OCI-LY3 (cell line): Measurements from ENCODE around the gene BUB3.

Source experiments
- H2AFZ ChIP-seq: fragments of 200-600, 300-600 bp; shearing (Covaris generic); 2 replicates; pipeline ENCODE4 v1.6.0; 2014; ENCODE audit warnings: antibody characterized with exemption, low read depth, low read length
- H3K27ac ChIP-seq: fragments of 200-600, 300-600 bp; sonication (generic); 2 replicates; pipeline ENCODE4 v1.5.1; 2014; ENCODE audit warnings: mild to moderate bottlenecking, low read length, moderate library complexity, mixed read lengths
- H3K27me3 ChIP-seq: fragments of 200-600, 300-600 bp; sonication (generic); 2 replicates; pipeline ENCODE4 v1.6.1; 2014; ENCODE audit warnings: low read depth, low read length, mixed read lengths
- H3K36me3 ChIP-seq: fragments of 200-600, 300-600 bp; sonication (generic); replicated peaks from 2 replicates; pipeline ENCODE3; 2014; ENCODE audit warnings: low read depth, low read length, mixed read lengths
- H3K4me1 ChIP-seq: fragments of 300-600, 200-600 bp; sonication (generic); 2 replicates; pipeline ENCODE4 v1.6.1; 2014; ENCODE audit warnings: low read length, mixed read lengths
- H3K4me2 ChIP-seq: fragments of 200-600, 300-600 bp; sonication (generic); 2 replicates; pipeline ENCODE4 v1.6.1; 2014; ENCODE audit warnings: low read length, mixed read lengths
- H3K4me3 ChIP-seq: fragments of 300-600, 200-600 bp; sonication (generic); 2 replicates; pipeline ENCODE4 v1.5.1; 2014; ENCODE audit warnings: antibody characterized with exemption, mild to moderate bottlenecking, low read length, moderate library complexity
- H3K79me2 ChIP-seq: fragments of 300-600, 200-600 bp; shearing (Covaris generic); 2 replicates; pipeline ENCODE4 v1.6.1; 2014; ENCODE audit warnings: mild to moderate bottlenecking, low read length, mixed read lengths
- H3K9ac ChIP-seq: fragments of 300-600, 200-600 bp; shearing (Covaris generic); 2 replicates; pipeline ENCODE4 v1.6.0; 2014; ENCODE audit warnings: mild to moderate bottlenecking, low read length, moderate library complexity
- H3K9me3 ChIP-seq: fragments of 200-600, 300-600 bp; shearing (Covaris generic); 2 replicates; pipeline ENCODE4 v1.6.1; 2014; ENCODE audit warnings: low read length, mixed read lengths; ENCODE audit not compliant: insufficient read depth
- H4K20me1 ChIP-seq: fragments of 200-600, 300-600 bp; sonication (generic); 2 replicates; pipeline ENCODE4 v1.6.1; 2016; ENCODE audit warnings: low read length, mixed read lengths; ENCODE audit not compliant: insufficient read depth
- CTCF ChIP-seq: fragments of 200-600, 300-600 bp; sonication (generic); IDR thresholded peaks from 2 replicates; pipeline ENCODE4 v1.5.1; 2014; ENCODE audit warnings: antibody characterized with exemption, low read length, low read depth
- EZH2phosphoT487 ChIP-seq: fragments of 200-600 bp; shearing (Covaris generic); IDR thresholded peaks from 2 replicates; pipeline ENCODE4 v1.6.1; 2018; ENCODE audit warnings: antibody characterized with exemption, mixed run types, low read depth

Gene BUB3

GRCh38 chr10:123156078-123156477 lies 1.9 kb downstream of the BUB3 start:
- Histone ChIP-seq H3K27me3 (no peaks in the 10 kb centered on the region), H2AFZ (no peak overlapping the region), H4K20me1 (peaks cover 44% of the 10 kb centered on the region), H3K4me2 (peak overlapping the region; percentile 95), H3K9ac (no peak overlapping the region), H3K9me3 (no peaks in the 10 kb centered on the region), H3K27ac (no peak overlapping the region), H3K4me3 (peak overlapping the region; percentile 99), H3K79me2 (peaks cover 69% of the 10 kb centered on the region), H3K4me1 (peaks cover 53% of the 10 kb centered on the region), H3K36me3 (peaks cover 60% of the 10 kb centered on the region)
- no peak for TF ChIP-seq EZH2phosphoT487

- H2AFZ ChIP-seq, result no peak overlapping the region
- TF ChIP-seq CTCF (no peak), EZH2phosphoT487 (no peak)
- H4K20me1 ChIP-seq, result peaks cover 50% of the 10 kb centered on the region
- no peaks in the 10 kb centered on the region for H3K9me3 ChIP-seq
- H3K79me2 ChIP-seq, result peaks cover 79% of the 10 kb centered on the region
- H3K36me3 ChIP-seq, result peaks cover 69% of the 10 kb centered on the region
- H3K27ac ChIP-seq, result no peak overlapping the region
- peak overlapping the region; percentile 95; the same call in 1 of the 2 replicates for H3K4me2 ChIP-seq
- H3K4me3 ChIP-seq, result no peak overlapping the region
- no peak overlapping the region for H3K9ac ChIP-seq
- no peaks in the 10 kb centered on the region for H3K27me3 ChIP-seq
- H3K4me1 ChIP-seq, result peaks cover 54% of the 10 kb centered on the region
Observed at GRCh38 chr10:123157210-123157609, 3.0 kb downstream of the BUB3 start.

- Histone ChIP-seq H3K27me3 (no peaks in the 10 kb centered on the region), H2AFZ (no peak overlapping the region), H3K4me2 (no peak overlapping the region), H3K4me1 (peaks cover 50% of the 10 kb centered on the region), H3K36me3 (peaks cover 82% of the 10 kb centered on the region), H3K4me3 (no peak overlapping the region), H4K20me1 (peaks cover 50% of the 10 kb centered on the region), H3K9ac (no peak overlapping the region), H3K27ac (no peak overlapping the region), H3K9me3 (no peaks in the 10 kb centered on the region), H3K79me2 (peaks cover 93% of the 10 kb centered on the region)
- TF ChIP-seq CTCF (no peak), EZH2phosphoT487 (no peak)
Observed at GRCh38 chr10:123158682-123159081, 4.5 kb downstream of the BUB3 start.

- H3K36me3 ChIP-seq, result peaks cover 89% of the 10 kb centered on the region
- H3K9me3 ChIP-seq, result no peaks in the 10 kb centered on the region
- peaks cover 97% of the 10 kb centered on the region for H3K79me2 ChIP-seq
- no peak for TF ChIP-seq EZH2phosphoT487
- TF ChIP-seq CTCF, result no peak
- no peak overlapping the region for H3K9ac ChIP-seq
- no peak overlapping the region for H3K4me2 ChIP-seq
- H4K20me1 ChIP-seq, result peaks cover 44% of the 10 kb centered on the region
- H3K4me3 ChIP-seq, result no peak overlapping the region
- H2AFZ ChIP-seq, result no peak overlapping the region
- H3K4me1 ChIP-seq, result peaks cover 47% of the 10 kb centered on the region
- H3K27ac ChIP-seq, result no peak overlapping the region
- no peaks in the 10 kb centered on the region for H3K27me3 ChIP-seq
Observed at GRCh38 chr10:123160311-123160980, 6.2 kb downstream of the BUB3 start.
